Activated CD8-positive, alpha-beta T cell treated with anti-CD3 and anti-CD28 coated beads, Interleukin-2, amount 10 ng/mL, durations not matched to agents 7 days and 5 days (primary cell): ENCODE data around the gene AURKA. TPM values are rescaled to one million over a fixed set of nuclear protein-coding genes. Genes with fewer than 3 reads are reported as not detected.

ENCODE experiments used
- ATAC-seq: fragments of 150-1000 bp; cut with Tn5 transposase; one replicate; pipeline ENCODE4 v1.10.0; 2021; ENCODE audit warnings: moderate library complexity
- CTCF ChIA-PET: fragments of 350-600 bp; sonication (Branson Sonifier 250); formaldehyde crosslinking; loops from one replicate; lab custom pipeline; 2021; ENCODE audit warnings: antibody characterized with exemption; lab: Charles Lee
- POLR2A ChIA-PET: fragments of 350-600 bp; sonication (Branson Sonifier 250); formaldehyde crosslinking; loops from one replicate; lab custom pipeline; 2021; ENCODE audit warnings: antibody characterized with exemption; lab: Charles Lee
- DNase-seq: peaks from one replicate; pipeline ENCODE4 v3.0.0-alpha.2; 2020
- H3K27ac Mint-ChIP-seq: one replicate; pipeline ENCODE4 v1.8.0; 2021; ENCODE audit warnings: mild to moderate bottlenecking, mixed read lengths
- H3K27me3 Mint-ChIP-seq: one replicate; pipeline ENCODE4 v1.8.0; 2021; ENCODE audit warnings: low read depth, mixed read lengths
- H3K36me3 Mint-ChIP-seq: one replicate; pipeline ENCODE4 v1.8.0; 2021; ENCODE audit warnings: low read depth, mixed read lengths
- H3K4me1 Mint-ChIP-seq: one replicate; pipeline ENCODE4 v1.8.0; 2021; ENCODE audit warnings: low read depth, mixed read lengths
- H3K4me3 Mint-ChIP-seq: one replicate; pipeline ENCODE4 v1.8.0; 2021; ENCODE audit warnings: mild to moderate bottlenecking, mixed read lengths
- H3K9me3 Mint-ChIP-seq: one replicate; pipeline ENCODE4 v1.8.0; 2022; ENCODE audit warnings: mixed read lengths; ENCODE audit not compliant: insufficient read depth
- total RNA-seq, 2 experiments: library from RNA; stranded (reverse); gene quantifications; one replicate each; pipeline ENCODE4 v1.2.3, GENCODE V29; 2021

The AURKA gene
- total RNA-seq, 2 experiments from 2014 or later: 92.7 to 94.2 TPM

GRCh38 chr20:56360908-56361205 is 31.2 kb downstream of the AURKA start:
- Mint-ChIP-seq H3K36me3 (no peaks in the 10 kb centered on the region), H3K27me3 (peaks cover under 1% of the 10 kb centered on the region), H3K27ac (no peak overlapping the region), H3K4me3 (no peak overlapping the region), H3K4me1 (peaks cover 15% of the 10 kb centered on the region), H3K9me3 (no peaks in the 10 kb centered on the region)
- no peak for ATAC-seq
- no peak for DNase-seq
- CTCF ChIA-PET: no interaction called here
- POLR2A ChIA-PET: no interaction called here

- Mint-ChIP-seq H3K27ac (no peak overlapping the region), H3K36me3 (no peaks in the 10 kb centered on the region), H3K27me3 (peaks cover 2% of the 10 kb centered on the region), H3K9me3 (no peaks in the 10 kb centered on the region), H3K4me3 (peak overlapping the region; percentile 82), H3K4me1 (peaks cover 15% of the 10 kb centered on the region)
- ATAC-seq (no peak), DNase-seq (no peak)
- POLR2A ChIA-PET: no interaction called here
- CTCF ChIA-PET: interaction anchor here (4.7 kb wide), 1 partner anchor 16 kb away, joined by 20 read pairs; no protein-coding TSS in a partner anchor
Observed at GRCh38 chr20:56360133-56360907, 31.7 kb downstream of the AURKA start.

GRCh38 chr20:56359212-56360132 is 32.5 kb downstream of the AURKA start:
- POLR2A ChIA-PET: interaction anchor here (0.8 kb wide), 1 partner anchor 32 kb away, joined by 4 read pairs; the partner anchor contains the start of genes AURKA and CSTF1
- Mint-ChIP-seq H3K4me1 (peaks cover 15% of the 10 kb centered on the region), H3K4me3 (peak overlapping the region; percentile 82), H3K9me3 (no peaks in the 10 kb centered on the region), H3K27me3 (peaks cover 2% of the 10 kb centered on the region), H3K36me3 (no peaks in the 10 kb centered on the region), H3K27ac (peak overlapping the region; percentile 43)
- ATAC-seq (peak; percentile 28), DNase-seq (no peak)
- CTCF ChIA-PET: interaction anchor here (0.8 to 4.7 kb wide), 4 partner anchors 9 to 17 kb away, joined by 3 to 20 read pairs (median 3); no protein-coding TSS in a partner anchor

GRCh38 chr20:56358600-56359211 is 33.3 kb downstream of the AURKA start, which contains the start of gene FAM210B:
Gene FAM210B, plus strand, starts transcription at chr20:56358974. Its CDS starts 32 bp downstream, at chr20:56359006.
- ChIA-PET POLR2A (interaction anchor here (0.6 to 0.8 kb wide), 2 partner anchors 33 kb away, joined by 3 to 4 read pairs; partner anchors contain the start of genes AURKA and CSTF1), CTCF (interaction anchor here (0.8 to 4.7 kb wide), 4 partner anchors 10 to 16 kb away, joined by 3 to 20 read pairs (median 3); no protein-coding TSS in a partner anchor)
- peaks cover 2% of the 10 kb centered on the region for H3K27me3 Mint-ChIP-seq
- DNase-seq: peak; percentile 84
- peaks cover 15% of the 10 kb centered on the region for H3K4me1 Mint-ChIP-seq
- H3K4me3 Mint-ChIP-seq: peak within 1 kb of the TSS; percentile 82
- no peaks in the 10 kb centered on the region for H3K9me3 Mint-ChIP-seq
- ATAC-seq: peak; percentile 99
- peak within 1 kb of the TSS; percentile 43 for H3K27ac Mint-ChIP-seq
- no peaks in the 10 kb centered on the region for H3K36me3 Mint-ChIP-seq

GRCh38 chr20:56358070-56358469 is 33.9 kb downstream of the AURKA start:
- Mint-ChIP-seq H3K4me3 (peak overlapping the region; percentile 67), H3K9me3 (no peaks in the 10 kb centered on the region), H3K27ac (no peak overlapping the region), H3K36me3 (no peaks in the 10 kb centered on the region), H3K4me1 (peaks cover 15% of the 10 kb centered on the region), H3K27me3 (peaks cover 2% of the 10 kb centered on the region)
- POLR2A ChIA-PET: interaction anchor here (0.6 kb wide), 2 partner anchors 20 to 34 kb away, joined by 3 to 5 read pairs; partner anchors contain the start of genes AURKA and CSTF1
- no peak for ATAC-seq
- CTCF ChIA-PET: interaction anchor here (1.1 to 4.7 kb wide), 2 partner anchors 14 to 16 kb away, joined by 3 to 20 read pairs; no protein-coding TSS in a partner anchor
- DNase-seq: no peak

GRCh38 chr20:56353356-56353755 is 38.7 kb downstream of the AURKA start:
- H3K9me3 Mint-ChIP-seq: no peaks in the 10 kb centered on the region
- peaks cover 7% of the 10 kb centered on the region for H3K27me3 Mint-ChIP-seq
- no peak overlapping the region for H3K4me3 Mint-ChIP-seq
- H3K27ac Mint-ChIP-seq: no peak overlapping the region
- DNase-seq (no peak), ATAC-seq (no peak)
- CTCF ChIA-PET: interaction anchor here (0.8 kb wide), 1 partner anchor 10 kb away, joined by 3 read pairs; no protein-coding TSS in a partner anchor
- H3K4me1 Mint-ChIP-seq: peaks cover 3% of the 10 kb centered on the region
- POLR2A ChIA-PET: interaction anchor here (0.6 kb wide), 1 partner anchor 205 kb away, joined by 4 read pairs; no protein-coding TSS in a partner anchor
- no peaks in the 10 kb centered on the region for H3K36me3 Mint-ChIP-seq

GRCh38 chr20:56352345-56353055 is 39.5 kb downstream of the AURKA start:
- no peaks in the 10 kb centered on the region for H3K4me1 Mint-ChIP-seq
- no peak overlapping the region for H3K27ac Mint-ChIP-seq
- ChIA-PET CTCF (interaction anchor here (1.2 kb wide), 1 partner anchor 9 kb away, joined by 5 read pairs; no protein-coding TSS in a partner anchor), POLR2A (no interaction called here)
- H3K4me3 Mint-ChIP-seq: no peak overlapping the region
- H3K9me3 Mint-ChIP-seq: no peaks in the 10 kb centered on the region
- H3K27me3 Mint-ChIP-seq: peaks cover 12% of the 10 kb centered on the region
- ATAC-seq (no peak), DNase-seq (no peak)
- H3K36me3 Mint-ChIP-seq: no peaks in the 10 kb centered on the region

GRCh38 chr20:56350842-56351241 is 41.2 kb downstream of the AURKA start:
- Mint-ChIP-seq H3K9me3 (no peaks in the 10 kb centered on the region), H3K27ac (no peak overlapping the region), H3K36me3 (no peaks in the 10 kb centered on the region), H3K4me3 (no peak overlapping the region), H3K27me3 (peaks cover 13% of the 10 kb centered on the region), H3K4me1 (no peaks in the 10 kb centered on the region)
- ChIA-PET CTCF (no interaction called here), POLR2A (no interaction called here)
- DNase-seq (no peak), ATAC-seq (no peak)

GRCh38 chr20:56348746-56349145 is 43.3 kb downstream of the AURKA start:
- H3K36me3 Mint-ChIP-seq: no peaks in the 10 kb centered on the region
- ATAC-seq (no peak), DNase-seq (no peak)
- H3K27ac Mint-ChIP-seq: no peak overlapping the region
- peaks cover 25% of the 10 kb centered on the region for H3K27me3 Mint-ChIP-seq
- H3K9me3 Mint-ChIP-seq: no peaks in the 10 kb centered on the region
- ChIA-PET POLR2A (no interaction called here), CTCF (interaction anchor here (0.8 kb wide), 1 partner anchor 102 kb away, joined by 3 read pairs; no protein-coding TSS in a partner anchor)
- H3K4me3 Mint-ChIP-seq: no peak overlapping the region
- peaks cover 2% of the 10 kb centered on the region for H3K4me1 Mint-ChIP-seq

GRCh38 chr20:56348305-56348693 is 43.7 kb downstream of the AURKA start:
- Mint-ChIP-seq H3K36me3 (no peaks in the 10 kb centered on the region), H3K27me3 (peaks cover 28% of the 10 kb centered on the region), H3K4me1 (peaks cover 2% of the 10 kb centered on the region), H3K9me3 (no peaks in the 10 kb centered on the region), H3K4me3 (no peak overlapping the region), H3K27ac (no peak overlapping the region)
- ATAC-seq (no peak), DNase-seq (no peak)
- POLR2A ChIA-PET: no interaction called here
- CTCF ChIA-PET: interaction anchor here (0.8 kb wide), 1 partner anchor 101 kb away, joined by 3 read pairs; no protein-coding TSS in a partner anchor
